Measurements from ENCODE around the gene ZNF502.
"Not testable (repeated sequence)": the region's sequence is repeated elsewhere in the genome, so short reads cannot be mapped to it uniquely, and the experiment has no call there.

DNA sequence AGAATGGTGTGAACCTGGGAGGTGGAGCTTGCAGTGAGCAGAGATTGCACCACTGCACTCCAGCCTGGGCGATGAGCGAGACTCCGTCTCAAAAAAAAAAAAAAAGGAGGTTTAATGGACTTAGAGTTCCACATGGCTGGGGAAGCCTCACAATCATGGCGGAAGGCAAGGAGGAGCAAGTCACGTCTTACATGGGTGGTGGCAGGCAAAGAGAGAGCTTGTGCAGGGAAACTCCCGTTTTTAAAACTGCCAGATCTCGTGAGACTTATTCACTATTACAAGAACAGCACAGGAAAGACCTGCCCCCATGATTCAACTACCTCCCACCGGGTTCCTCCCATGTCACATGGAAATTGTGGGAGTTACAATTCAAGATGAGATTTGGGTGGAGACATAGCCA, 39.0 kb upstream of the ZNF502 start:
- TF ChIP-seq, protein P1, sequence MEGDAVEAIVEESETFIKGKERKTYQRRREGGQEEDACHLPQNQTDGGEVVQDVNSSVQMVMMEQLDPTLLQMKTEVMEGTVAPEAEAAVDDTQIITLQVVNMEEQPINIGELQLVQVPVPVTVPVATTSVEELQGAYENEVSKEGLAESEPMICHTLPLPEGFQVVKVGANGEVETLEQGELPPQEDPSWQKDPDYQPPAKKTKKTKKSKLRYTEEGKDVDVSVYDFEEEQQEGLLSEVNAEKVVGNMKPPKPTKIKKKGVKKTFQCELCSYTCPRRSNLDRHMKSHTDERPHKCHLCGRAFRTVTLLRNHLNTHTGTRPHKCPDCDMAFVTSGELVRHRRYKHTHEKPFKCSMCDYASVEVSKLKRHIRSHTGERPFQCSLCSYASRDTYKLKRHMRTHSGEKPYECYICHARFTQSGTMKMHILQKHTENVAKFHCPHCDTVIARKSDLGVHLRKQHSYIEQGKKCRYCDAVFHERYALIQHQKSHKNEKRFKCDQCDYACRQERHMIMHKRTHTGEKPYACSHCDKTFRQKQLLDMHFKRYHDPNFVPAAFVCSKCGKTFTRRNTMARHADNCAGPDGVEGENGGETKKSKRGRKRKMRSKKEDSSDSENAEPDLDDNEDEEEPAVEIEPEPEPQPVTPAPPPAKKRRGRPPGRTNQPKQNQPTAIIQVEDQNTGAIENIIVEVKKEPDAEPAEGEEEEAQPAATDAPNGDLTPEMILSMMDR (IDR thresholded peaks at IDR 0.05; ENCODE audit: borderline replicate concordance, extremely low read depth, low read length, poor library complexity, severe bottlenecking), result not testable (repeated sequence)
- not testable (repeated sequence) for TF ChIP-seq EZH2 (IDR thresholded peaks at IDR 0.05; ENCODE audit: borderline replicate concordance, low read depth, low read length, severe bottlenecking)

Measured in DND-41 (cell line).